ENCODE results near the gene SGPP2.

The SGPP2 gene

DNA sequence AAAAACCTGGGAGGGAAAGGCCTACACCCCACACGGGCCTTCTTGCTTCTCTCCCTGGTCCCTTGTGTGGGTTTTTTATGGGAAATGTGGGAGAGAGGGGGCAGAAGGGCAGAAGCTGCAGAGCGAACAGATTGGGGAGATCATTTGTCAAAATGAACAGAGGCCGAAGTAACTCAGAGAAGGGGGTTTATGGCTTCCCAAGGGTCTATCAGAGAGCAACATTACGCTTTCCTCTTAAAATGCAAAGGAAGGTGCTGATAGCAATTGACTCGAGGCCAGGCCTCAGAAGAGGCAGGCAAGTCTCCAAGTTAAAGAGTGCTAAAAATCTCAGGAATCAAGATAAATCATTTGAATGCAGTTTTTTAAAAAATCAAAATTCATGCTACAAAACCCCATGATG is 101.5 kb downstream of the SGPP2 start:
- DNase-seq (ENCODE audit: low read depth), result no peak

DNA sequence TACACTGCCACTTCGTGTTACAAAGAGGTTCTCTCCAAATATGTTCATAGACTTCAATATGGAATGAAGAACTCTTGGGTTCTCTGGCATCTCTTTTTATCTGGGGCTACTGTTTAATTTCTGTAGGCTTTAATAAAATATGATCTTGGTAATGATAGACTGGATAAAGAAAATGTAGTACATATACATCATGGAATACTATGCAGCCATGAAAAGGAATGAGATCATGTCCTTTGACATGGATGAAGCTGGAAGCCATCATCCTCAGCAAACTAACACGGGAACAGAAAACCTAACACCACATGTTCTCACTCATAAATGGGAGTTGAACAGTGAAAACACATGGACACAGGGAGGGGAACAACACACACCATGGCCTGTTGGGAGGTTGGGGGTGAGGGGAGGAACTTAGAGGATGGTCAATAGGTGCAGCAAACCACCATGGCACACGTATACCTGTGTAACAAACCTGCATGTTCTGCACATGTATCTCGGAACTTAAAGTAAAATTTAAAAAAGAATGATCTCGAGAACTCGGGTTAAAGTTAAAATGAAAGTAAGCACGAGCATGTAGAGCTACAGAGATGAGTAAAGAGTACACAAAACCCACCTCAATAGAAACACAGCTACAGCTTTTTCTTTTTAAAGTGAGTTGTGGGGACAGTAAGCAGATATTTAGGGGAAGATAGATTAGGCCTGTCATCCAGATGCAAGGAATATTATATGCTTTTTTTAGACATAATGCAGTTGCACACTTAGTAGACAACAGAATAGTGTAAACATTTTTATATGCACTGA is 102.3 kb downstream of the SGPP2 start:
- DNase-seq (ENCODE audit: low read depth), result no peak

DNA sequence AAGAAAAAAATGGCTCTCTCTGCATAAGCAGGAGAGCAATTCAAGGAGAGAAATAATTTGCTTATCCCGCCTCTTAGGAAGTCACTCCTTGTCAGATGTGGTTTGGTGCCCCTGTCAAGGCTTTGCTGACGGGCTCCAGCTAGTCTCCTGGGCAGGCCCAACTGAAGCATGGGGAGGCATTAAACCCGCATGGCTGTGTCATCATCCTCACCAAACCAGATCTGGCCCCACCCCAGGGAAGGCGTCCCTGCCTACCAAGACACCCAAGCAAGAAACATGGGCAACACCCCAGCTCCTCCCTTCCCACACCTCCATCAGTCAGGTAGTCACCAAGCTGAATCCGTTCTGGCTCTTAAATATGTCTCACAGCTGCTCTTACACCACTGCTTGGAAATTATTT is 108.0 kb downstream of the SGPP2 start:
- DNase-seq (ENCODE audit: low read depth), result no peak

DNA sequence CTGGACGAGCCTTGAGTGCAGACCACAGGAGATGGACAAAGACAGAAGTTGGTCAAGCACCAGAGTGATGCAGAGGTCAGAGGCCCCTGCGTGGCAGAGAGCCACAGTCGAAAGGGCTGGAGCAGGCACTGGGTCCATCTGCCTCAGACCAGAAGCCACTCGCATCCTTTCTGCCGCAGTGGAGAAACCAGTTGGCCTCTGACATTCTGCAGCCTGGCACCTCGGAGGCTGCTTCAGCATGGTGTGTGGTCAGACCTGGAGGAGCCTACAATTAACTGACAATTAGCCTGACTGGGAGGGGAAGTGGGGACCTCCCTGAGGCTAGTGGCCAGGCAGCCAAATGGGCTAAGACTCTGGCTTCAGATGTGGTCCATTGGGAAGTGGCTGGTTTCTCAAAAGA is 111.1 kb downstream of the SGPP2 start:
- DNase-seq (ENCODE audit: low read depth), result no peak

DNA sequence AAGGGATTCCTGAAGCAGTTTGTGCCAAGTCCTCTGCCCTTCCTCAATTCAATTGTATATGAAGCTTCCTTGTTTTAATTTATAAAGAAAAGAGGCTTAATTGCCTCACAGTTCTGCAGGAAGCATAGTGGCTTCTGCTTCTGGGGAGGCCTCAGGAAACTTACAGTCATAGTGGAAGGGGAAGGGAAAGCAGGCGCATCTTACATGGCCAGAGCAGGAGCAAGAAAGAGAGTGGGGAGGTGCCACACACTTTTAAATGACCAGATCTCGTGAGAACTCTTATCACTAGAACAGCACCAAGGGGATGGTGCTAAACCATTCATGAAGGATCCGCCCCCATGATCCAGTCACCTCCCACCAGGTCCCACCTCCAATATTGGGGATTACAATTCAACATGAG is 114.2 kb downstream of the SGPP2 start:
- DNase-seq (ENCODE audit: low read depth), result no peak

DNA sequence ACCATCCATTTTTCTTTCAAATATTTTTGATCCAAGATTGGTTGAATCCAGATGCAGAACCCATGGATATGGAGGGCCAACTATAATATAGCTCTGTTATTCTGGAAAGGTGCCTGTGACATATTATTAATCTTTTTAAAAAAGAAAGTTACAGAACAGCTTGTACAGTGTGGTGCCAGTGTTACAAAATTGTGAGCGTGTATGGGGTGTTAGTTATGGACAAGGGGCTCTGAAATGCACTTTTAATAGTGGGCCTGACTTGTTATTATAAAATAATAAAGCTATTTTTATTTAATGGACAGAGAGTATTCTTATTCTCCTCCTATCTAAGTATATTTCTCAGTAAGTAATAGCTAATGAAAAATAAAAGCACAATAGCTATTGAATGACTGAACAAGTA is 120.3 kb downstream of the SGPP2 start:
- DNase-seq (ENCODE audit: low read depth), result no peak

DNA sequence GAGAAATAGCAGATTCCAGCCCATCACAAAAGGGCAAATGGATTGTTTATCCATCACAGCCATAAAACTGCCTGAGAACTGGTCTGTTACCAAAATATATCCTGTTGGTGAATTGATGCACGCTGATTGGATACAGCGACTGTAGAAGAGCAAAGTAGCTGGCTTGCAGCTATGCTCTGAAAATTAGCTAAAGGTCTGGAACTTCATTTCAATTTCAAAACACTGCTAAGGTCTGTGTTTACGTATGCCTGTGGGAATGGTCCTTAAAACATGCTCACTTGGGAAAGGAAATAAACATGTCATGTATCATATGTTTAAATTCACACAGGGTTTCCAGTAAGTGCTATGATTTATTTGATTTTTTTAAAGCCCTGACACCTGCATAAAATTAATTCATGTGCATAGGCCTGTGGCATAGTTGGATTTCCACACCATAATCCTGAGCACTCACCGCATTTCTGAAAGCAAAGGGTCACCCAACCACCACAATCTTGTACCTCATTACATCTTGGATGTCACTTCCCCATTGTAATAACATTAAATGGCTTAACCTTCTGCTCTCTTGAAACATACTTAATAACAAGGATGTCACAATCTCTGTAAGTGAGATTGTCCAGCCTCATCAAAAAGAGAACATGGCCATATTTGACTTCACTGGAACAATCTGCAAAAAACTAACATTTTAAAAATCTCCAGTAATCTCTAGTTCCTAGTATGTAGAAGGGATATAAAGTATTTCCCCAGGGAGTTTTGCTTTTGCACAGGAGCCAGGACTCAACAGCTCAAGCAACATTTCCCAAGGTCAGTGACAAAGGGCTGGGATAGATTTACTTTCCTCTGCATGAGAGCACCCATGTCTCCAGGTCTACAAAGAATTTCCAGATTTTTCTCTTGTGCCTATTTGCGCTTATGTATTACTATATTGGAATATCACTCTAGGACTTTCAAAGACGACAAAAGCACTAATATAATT is 121.8 kb downstream of the SGPP2 start:
- DNase-seq (ENCODE audit: low read depth), result peak; percentile 16

DNA sequence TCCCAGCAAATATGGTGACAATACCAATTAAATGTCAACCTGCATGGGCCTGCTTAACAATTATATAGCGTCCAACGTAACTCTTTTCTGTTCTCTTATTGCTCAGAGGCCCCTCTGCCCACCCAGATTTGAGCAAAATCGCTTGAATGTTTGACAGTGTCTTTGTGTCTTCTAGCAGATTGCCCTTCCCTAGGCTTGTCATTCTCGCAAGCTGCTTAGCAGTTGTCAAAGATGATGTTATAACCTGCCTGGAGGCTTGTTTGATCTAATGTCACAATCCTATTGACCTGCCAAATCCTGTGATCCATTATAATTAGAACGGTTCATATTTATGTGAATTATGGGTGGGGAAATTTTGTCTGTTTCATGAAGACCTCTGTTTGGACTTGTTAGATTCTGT is 122.7 kb downstream of the SGPP2 start:
- DNase-seq (ENCODE audit: low read depth), result no peak

DNA sequence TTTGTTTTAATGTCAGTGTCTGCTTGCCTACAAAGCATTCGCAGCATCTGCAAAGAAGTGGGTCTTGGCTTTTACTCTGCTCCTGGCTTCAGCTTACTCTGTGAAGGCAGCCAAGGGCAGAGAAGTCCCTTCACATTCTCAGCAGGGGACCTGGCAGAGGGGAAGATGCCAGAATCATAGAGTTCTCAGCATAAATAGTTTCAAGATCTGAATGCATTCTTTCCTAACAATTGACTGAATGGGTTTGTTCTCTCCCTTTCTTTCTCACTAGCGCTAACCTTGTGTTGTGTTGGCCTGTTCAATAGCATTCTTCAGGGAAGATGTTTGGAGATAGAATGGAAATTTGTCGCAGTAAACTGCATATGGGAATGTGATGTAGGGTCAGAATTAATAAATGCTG is 124.6 kb downstream of the SGPP2 start:
- peak; percentile 76 for DNase-seq (ENCODE audit: low read depth)

DNA sequence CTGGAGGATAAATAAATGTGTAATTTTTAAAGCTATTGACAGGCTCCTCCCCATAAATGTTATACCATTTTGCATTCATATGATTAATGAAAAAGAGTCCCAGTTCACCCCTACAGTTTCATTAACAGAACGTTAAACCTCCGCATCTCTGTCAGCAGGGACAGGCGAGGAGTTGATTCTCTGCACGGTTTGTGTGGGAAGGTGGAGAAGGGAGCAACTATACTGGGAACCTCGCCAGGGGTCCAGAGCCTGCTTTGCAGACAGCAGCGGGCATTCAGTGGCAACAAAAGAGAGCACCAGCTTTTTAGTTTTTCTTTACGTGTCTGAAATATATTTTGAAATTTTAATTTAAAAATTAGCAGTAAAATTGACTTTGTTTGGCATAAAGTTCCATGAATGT is 130.2 kb downstream of the SGPP2 start:
- DNase-seq (ENCODE audit: low read depth), result no peak

DNA sequence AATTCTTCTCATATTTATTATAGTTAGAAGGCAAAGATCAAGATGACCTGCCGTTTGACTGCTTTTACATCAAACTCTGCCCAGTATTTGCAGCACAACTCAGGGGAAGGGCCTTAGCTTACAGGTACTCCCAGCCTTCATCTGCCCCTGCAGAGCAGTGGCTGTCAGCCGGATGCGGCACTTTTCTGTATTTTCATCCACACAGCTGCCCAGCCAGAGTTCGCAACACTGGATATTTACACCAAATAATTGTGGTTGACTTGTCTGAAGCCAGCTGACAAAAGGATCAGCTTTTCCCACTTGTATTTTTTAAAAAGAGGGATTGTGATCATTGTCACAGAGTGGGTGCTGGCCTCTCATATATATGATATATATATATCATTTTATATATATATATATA is 136.8 kb downstream of the SGPP2 start:
- DNase-seq (ENCODE audit: low read depth), result no peak

DNA sequence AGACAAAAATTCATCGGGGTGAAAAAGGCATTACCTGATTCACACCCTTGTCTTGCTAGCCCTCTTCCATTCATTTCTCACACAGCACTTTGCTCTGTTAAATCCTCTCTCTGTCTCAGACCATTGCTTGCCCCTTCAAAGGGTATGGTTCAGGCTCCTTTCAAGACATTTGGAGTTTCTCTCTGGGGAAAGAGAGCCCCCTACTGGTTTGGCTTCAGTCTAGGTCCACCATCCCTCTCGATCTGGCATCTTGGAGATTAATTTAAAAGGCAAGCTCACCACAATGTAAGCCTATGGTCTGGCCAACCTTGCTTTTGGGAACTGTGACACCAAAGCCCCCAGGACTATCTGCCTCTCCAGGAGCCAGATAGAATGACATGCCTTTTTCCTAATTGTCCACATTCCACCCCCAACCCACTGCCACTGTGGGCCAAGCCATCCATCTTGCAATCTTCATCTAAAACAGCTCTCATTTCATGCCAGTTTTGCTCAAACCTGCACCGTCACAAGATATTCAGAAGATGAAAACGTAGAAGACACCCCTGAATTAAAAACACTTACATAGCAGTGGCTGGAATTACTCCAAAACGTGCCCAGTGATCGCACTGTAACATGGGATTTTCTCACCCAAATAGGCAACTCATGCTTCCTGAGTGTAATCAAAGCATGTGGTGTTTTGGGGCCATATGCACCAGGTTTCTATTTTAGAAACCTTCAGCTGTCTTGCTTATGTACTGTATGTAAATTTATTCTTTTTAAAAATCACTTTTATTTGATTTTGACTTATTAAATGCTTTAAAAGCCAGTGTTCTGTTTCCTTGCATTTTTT is 137.7 kb downstream of the SGPP2 start:
- DNase-seq (ENCODE audit: low read depth), result peak; percentile 42

DNA sequence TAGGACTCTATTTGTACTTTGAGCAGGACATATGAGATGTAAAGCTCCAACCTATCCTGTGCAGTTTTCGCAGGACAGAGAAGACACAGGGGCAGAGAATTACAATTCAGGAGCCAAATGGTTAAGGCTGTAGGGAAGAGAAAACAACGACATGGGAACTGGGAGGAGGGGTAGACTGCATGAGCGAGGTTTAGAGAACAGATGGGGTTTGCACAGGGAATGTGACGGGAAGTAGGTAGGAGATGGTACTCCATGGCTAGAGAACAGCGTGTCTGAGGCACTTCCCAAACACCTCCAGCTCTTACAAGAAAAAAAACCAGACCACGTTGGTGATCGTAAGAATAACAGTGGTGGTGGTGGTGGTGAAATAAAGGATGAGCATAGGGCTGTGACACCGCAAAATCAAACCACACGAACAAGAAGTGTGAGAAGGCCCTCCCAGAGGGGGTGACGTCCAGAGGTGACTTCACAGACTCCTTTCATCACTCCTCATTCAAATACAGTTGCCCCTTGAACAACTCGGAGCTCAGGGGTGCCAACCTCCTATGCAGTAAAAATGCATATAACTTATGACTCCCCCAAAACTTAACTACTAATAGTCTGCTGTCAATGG is 138.9 kb downstream of the SGPP2 start:
- no peak for DNase-seq (ENCODE audit: low read depth)

DNA sequence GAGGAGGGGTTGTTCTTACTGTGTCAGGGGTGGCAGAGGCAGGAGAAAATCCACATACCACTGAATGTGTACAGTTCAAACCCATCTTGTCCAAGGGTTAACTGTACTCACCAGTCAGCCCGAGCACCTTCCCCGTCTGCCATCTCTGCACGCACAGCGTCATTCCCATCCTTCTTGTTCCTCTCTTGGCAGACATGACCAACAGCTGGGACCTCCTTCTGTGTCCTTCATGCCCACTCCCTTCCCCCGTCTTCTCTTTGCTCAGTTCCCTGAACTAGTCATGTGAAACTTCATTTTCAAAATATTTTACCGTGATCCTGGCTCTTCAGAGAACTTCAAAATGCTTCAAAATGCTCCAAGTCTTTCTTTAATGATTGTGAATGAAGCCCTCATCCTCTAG is 139.6 kb downstream of the SGPP2 start:
- DNase-seq (ENCODE audit: low read depth), result no peak

DNA sequence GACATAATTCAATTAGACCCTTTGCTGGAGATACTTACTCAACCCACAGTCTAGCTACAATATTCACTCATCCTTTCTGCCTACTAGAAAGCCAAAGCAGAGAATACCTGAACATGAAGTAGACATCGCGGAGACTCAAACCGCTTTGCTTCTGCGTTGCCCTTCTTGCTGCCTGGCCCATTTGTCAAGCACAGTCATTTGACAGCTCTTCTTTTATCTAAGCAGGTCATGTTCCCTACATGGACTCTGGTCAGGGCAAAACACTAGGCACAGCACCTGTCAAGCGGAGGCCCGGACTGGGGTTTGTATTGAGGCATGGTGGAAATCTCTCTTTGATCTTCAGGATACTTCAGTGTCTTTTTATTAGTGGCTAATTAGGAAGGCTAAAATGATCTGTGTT is 141.9 kb downstream of the SGPP2 start:
- DNase-seq (ENCODE audit: low read depth), result no peak

DNA sequence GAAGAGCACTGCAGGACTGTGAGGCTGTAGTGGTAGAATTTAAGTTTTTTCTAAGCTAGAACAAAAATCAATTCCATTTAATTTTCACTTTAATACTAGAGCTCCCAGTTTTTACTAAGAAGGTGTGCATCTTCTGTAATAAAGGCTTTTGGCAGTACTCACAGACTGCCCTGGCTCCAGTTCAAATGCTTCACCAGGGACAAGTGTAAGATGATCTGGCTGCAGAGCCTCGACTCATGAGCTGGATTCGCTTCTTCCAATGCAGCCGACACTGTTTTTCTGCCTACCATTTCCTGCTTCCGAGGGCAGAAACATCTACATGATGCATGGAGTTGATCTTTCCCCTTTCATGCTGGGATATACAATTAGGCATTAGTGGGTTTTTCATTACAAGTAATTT is 144.5 kb downstream of the SGPP2 start:
- peak; percentile 82 for DNase-seq (ENCODE audit: low read depth)

DNA sequence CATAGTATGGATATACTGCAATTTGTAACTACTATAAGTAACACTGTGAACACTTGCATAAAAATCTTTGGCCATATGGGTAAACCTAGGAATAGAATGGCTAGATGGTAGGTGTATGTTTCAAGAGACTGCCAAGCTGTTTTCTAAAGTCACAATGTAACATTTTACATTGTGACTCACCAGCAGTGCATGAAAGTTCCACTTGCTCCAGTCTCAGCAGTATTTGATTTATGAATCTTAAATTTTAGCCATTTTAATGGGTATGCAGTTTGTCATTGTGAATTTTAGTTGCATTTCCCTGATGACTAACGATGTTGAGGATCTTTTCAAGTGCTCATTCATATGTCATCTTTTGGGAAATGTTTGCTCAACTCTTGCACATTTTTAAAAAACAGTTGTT is 145.5 kb downstream of the SGPP2 start:
- no peak for DNase-seq (ENCODE audit: low read depth)

DNA sequence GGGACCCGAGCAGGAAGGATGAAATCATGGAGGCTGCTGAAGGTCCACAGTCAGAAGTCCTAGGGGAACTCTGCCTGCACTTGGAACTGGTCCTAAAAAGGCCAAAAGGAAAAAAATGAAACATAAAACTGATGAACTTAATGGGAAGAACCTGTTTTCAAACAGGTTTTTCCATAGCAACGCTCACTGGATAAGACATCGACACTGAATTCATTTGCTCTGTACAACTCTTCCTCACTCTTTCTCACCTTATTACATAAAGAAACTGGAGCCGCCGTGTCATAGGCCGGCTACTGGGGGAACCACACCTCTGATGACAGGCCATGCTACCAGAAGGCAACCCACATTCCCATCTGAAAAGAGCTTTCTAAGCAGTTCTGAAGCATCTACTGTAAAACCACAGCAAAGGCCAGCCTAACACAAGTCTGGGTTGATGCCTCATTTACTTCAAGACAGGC is 147.9 kb downstream of the SGPP2 start:
- DNase-seq (ENCODE audit: low read depth), result peak; percentile 21

DNA sequence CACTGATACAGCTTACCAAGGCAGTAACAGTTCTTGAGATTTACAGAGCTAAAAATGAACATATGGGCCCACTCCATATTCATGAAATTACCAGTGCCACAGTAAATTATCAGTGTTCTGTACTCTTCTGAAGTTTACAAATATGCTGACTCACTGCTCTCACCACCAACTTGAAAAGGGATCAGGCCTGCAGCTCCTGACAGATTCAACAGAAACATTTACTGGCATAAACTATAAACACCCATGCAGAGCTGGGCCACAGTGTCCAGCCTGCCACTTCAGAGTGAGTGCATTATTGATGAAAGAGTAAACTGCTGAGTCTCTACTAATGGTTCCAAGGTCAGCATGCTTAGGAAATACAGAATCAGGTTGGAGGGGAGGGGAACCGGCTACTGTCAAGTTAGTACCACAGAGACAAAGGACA is 148.4 kb downstream of the SGPP2 start:
- DNase-seq (ENCODE audit: low read depth), result peak; percentile 78

DNA sequence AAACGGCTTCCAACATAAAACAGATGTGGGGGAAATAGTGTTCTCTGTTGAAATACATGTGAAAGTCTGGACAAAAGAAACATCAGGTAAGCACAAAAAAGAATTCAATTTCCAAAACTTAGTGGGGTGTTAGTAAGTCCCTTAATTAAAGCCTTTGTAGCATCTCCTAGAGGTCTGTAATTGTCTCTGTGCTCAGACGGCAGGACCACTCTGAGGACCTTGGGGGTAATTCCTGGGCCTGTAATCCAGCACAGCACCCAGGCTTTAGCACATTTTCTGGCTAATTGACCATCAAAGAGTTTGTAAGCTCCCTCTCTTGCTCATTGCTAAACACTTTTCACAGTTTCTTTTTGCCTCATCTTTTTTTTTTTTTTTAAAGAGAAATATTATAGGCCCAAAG is 151.3 kb downstream of the SGPP2 start:
- no peak for DNase-seq (ENCODE audit: low read depth)

DNA sequence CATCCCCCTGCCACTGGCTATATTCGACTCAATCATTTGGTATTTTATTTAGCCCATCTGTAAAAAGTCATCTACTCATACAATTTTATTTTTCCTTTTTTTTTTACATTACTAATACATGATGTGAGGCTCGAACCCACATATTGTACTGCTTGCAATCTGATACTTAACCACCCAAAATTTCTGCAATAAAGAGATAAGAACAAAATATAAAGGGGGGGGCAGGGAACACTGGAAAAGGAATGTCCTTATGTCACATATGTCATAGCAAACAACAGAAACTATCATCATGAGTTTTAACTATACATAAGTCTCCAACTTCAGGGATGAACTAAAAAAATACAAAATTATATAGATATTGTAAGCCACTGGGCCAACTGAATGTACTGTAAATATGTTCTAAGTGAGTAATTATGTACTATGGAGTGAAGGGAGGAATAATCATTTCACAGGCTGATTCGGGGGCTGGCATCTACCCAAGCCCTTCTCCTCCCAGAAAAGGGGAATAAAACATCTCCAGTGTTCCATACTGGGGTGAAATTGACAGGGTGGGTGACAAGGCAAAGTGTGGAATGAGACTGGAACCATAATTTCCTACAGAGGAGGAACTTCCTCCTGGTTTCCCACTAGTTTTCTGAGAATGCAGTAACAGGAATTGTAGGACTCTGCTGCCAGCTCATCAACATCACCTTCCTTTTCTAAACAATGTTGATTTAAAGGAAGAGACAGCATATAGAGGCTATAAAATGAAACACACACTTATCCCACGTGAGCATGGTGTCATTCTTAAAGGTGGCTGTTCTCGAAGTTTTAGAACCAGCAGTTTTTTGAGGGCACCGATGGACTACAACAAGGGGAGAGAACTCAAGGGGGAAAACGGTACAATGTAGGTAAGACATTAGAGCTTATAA is 152.1 kb downstream of the SGPP2 start:
- DNase-seq (ENCODE audit: low read depth), result no peak

All from fibroblast of gingiva (primary cell).